ENCODE data around the gene GNGT2.

DNA sequence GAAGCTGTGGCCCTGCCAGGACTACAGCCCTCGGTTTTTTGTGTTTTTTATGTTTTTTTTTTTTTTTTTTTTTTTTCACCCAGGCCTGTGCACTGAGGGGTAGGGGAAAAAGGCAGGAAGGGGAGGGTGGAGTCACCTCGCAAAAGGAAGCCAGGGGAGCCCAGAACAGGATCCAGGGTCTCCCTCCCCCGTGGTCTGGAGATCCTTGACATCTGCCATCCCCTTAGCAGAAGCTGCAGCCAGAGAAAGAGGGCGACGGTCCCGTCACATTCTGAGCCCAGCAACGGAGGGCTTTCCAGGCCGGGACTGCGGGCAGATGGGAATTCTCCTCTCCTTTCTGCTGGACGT, 49.3 kb upstream of the GNGT2 start:
- TF ChIP-seq, protein P1, sequence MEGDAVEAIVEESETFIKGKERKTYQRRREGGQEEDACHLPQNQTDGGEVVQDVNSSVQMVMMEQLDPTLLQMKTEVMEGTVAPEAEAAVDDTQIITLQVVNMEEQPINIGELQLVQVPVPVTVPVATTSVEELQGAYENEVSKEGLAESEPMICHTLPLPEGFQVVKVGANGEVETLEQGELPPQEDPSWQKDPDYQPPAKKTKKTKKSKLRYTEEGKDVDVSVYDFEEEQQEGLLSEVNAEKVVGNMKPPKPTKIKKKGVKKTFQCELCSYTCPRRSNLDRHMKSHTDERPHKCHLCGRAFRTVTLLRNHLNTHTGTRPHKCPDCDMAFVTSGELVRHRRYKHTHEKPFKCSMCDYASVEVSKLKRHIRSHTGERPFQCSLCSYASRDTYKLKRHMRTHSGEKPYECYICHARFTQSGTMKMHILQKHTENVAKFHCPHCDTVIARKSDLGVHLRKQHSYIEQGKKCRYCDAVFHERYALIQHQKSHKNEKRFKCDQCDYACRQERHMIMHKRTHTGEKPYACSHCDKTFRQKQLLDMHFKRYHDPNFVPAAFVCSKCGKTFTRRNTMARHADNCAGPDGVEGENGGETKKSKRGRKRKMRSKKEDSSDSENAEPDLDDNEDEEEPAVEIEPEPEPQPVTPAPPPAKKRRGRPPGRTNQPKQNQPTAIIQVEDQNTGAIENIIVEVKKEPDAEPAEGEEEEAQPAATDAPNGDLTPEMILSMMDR (IDR thresholded peaks at IDR 0.05), result no peak
- TF ChIP-seq POLR2AphosphoS5 (IDR thresholded peaks at IDR 0.05; ENCODE audit: low read depth, low read length), result no peak
